Measurements from ENCODE around the gene RAP2B. TPM values are rescaled to one million over a fixed set of nuclear protein-coding genes. Genes with fewer than 3 reads are reported as not detected.

The RAP2B gene
- total RNA-seq, 1 donor from 2014 or later = 16.5 TPM

- Mint-ChIP-seq H3K27me3 (no peaks in the 10 kb centered on the region), H3K36me3 (peaks cover 32% of the 10 kb centered on the region), H3K4me1 (ENCODE audit: unreplicated experiment) (peaks cover 37% of the 10 kb centered on the region), H3K4me3 (peak overlapping the region; percentile 53), H3K27ac (peak overlapping the region; percentile 27), H3K9me3 (no peaks in the 10 kb centered on the region)
- TF ChIP-seq CTCF (conservative IDR thresholded peaks at IDR 0.05) = no peak
- no peak for DNase-seq (ENCODE audit: extremely low spot score, unreplicated experiment)
Measured at GRCh38 chr3:153166796-153167195, 4.8 kb downstream of the RAP2B start.

- peaks cover 20% of the 10 kb centered on the region for H3K36me3 Mint-ChIP-seq
- no peak overlapping the region for H3K27ac Mint-ChIP-seq
- no peaks in the 10 kb centered on the region for H3K27me3 Mint-ChIP-seq
- no peak for DNase-seq (ENCODE audit: extremely low spot score, unreplicated experiment)
- TF ChIP-seq CTCF (conservative IDR thresholded peaks at IDR 0.05) = no peak
- H3K9me3 Mint-ChIP-seq = no peaks in the 10 kb centered on the region
- H3K4me3 Mint-ChIP-seq = no peak overlapping the region
- peaks cover 20% of the 10 kb centered on the region for H3K4me1 Mint-ChIP-seq (ENCODE audit: unreplicated experiment)
Measured at GRCh38 chr3:153169793-153170383, 7.9 kb downstream of the RAP2B start.

- TF ChIP-seq CTCF (conservative IDR thresholded peaks at IDR 0.05) = no peak
- H3K4me1 Mint-ChIP-seq (ENCODE audit: unreplicated experiment) = peaks cover 6% of the 10 kb centered on the region
- H3K27me3 Mint-ChIP-seq = no peaks in the 10 kb centered on the region
- no peak overlapping the region for H3K27ac Mint-ChIP-seq
- H3K4me3 Mint-ChIP-seq = no peak overlapping the region
- no peaks in the 10 kb centered on the region for H3K9me3 Mint-ChIP-seq
- peaks cover 6% of the 10 kb centered on the region for H3K36me3 Mint-ChIP-seq
- DNase-seq (ENCODE audit: extremely low spot score, unreplicated experiment) = no peak
Measured at GRCh38 chr3:153171256-153171655, 9.2 kb downstream of the RAP2B start.

- no peaks in the 10 kb centered on the region for H3K9me3 Mint-ChIP-seq
- H3K27ac Mint-ChIP-seq = no peak overlapping the region
- no peaks in the 10 kb centered on the region for H3K27me3 Mint-ChIP-seq
- no peak for DNase-seq (ENCODE audit: extremely low spot score, unreplicated experiment)
- H3K36me3 Mint-ChIP-seq = no peaks in the 10 kb centered on the region
- no peak for TF ChIP-seq CTCF (conservative IDR thresholded peaks at IDR 0.05)
- H3K4me1 Mint-ChIP-seq (ENCODE audit: unreplicated experiment) = no peaks in the 10 kb centered on the region
- H3K4me3 Mint-ChIP-seq = no peak overlapping the region
Measured at GRCh38 chr3:153171918-153172317, 9.9 kb downstream of the RAP2B start.

GRCh38 chr3:153172796-153173757 is 11.1 kb downstream of the RAP2B start:
- Mint-ChIP-seq H3K36me3 (no peaks in the 10 kb centered on the region), H3K9me3 (no peaks in the 10 kb centered on the region), H3K27me3 (no peaks in the 10 kb centered on the region), H3K4me3 (no peak overlapping the region), H3K27ac (no peak overlapping the region), H3K4me1 (ENCODE audit: unreplicated experiment) (no peaks in the 10 kb centered on the region)
- TF ChIP-seq CTCF (conservative IDR thresholded peaks at IDR 0.05) = no peak
- DNase-seq (ENCODE audit: extremely low spot score, unreplicated experiment) = no peak

All from type B pancreatic cell (in vitro differentiated cells).